ENCODE data around the gene GSTM1.

DNA sequence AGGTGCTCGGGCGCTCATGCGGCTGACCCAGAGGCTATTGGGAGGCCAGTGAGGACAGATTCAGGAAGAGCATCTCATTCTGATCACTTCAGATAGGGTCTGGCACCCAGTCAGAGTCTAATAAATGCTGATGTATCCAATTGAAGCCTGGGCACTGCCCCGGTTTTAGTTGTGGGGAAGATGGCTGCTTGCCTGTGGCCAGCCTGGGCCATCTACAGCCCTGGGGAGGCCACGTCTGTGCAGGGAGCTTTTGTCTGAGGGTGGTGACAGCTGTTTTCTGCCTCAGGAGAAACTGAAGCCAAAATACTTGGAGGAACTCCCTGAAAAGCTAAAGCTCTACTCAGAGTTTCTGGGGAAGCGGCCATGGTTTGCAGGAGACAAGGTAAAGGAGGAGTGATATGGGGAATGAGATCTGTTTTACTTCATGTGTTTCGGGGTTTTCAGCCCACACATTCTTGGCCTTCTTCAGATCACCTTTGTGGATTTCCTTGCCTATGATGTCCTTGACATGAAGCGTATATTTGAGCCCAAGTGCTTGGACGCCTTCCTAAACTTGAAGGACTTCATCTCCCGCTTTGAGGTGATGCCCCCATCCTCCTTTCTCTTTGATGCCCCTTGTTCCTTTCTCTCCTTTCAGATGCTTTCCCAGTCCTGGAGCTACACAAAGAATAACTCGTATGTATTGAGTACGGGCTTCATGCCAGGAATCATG lies 27.2 kb downstream of the GSTM1 start:
- TF ChIP-seq POLR2A (IDR thresholded peaks at IDR 0.05): no peak
- TF ChIP-seq, protein P1, sequence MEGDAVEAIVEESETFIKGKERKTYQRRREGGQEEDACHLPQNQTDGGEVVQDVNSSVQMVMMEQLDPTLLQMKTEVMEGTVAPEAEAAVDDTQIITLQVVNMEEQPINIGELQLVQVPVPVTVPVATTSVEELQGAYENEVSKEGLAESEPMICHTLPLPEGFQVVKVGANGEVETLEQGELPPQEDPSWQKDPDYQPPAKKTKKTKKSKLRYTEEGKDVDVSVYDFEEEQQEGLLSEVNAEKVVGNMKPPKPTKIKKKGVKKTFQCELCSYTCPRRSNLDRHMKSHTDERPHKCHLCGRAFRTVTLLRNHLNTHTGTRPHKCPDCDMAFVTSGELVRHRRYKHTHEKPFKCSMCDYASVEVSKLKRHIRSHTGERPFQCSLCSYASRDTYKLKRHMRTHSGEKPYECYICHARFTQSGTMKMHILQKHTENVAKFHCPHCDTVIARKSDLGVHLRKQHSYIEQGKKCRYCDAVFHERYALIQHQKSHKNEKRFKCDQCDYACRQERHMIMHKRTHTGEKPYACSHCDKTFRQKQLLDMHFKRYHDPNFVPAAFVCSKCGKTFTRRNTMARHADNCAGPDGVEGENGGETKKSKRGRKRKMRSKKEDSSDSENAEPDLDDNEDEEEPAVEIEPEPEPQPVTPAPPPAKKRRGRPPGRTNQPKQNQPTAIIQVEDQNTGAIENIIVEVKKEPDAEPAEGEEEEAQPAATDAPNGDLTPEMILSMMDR (IDR thresholded peaks at IDR 0.05): no peak
